ENCODE results near the gene ALKBH3. TPM values are rescaled to one million over a fixed set of nuclear protein-coding genes. Genes with fewer than 3 reads are reported as not detected.
A peak's percentile ranks its signal among the peaks of the same experiment; 100 is the strongest.

ALKBH3 gene
- total and polyA plus RNA-seq, 8 donors, result 25.7 to 113 (median 34.4) TPM

DNA sequence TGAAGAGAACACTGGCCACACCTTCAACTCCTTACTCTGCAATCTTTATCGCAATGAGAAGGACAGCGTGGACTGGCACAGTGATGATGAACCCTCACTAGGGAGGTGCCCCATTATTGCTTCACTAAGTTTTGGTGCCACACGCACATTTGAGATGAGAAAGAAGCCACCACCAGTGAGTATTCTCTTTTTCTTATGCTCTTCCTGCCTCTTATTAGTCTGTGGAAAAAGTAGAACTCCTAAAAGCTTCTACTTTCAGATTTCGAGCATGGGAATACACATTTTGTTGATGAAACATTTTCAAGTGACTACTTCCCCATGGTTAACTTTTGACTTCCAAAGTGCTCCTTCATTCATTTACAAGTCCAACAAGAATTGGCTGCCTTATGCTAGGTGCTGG, 20.9 kb downstream of the ALKBH3 start:
- Histone ChIP-seq H3K9me3 (no peaks in the 10 kb centered on the region), H3K4me1 (peaks cover 0 to 35% (median 29%) of the 10 kb centered on the region in 4 donors), H3K4me3 (no peak overlapping the region), H3K27ac (no peak overlapping the region), H3K27me3 (no peaks in the 10 kb centered on the region), H3K36me3 (peaks cover 25 to 66% (median 56%) of the 10 kb centered on the region in 4 donors)
- WGBS, 5 donors, result 91 to 96% (median 94%) methylated on average over 4 of the region's 4 CpGs
- no peak for TF ChIP-seq POLR2A (IDR thresholded peaks at IDR 0.05)
- no peak for DNase-seq
- intact Hi-C loops (cut with DNase I; ENCODE audit: low total_unique reads), result loop anchor here (5.0 kb wide), 1 partner anchor 46 kb away; no protein-coding TSS in a partner anchor

DNA sequence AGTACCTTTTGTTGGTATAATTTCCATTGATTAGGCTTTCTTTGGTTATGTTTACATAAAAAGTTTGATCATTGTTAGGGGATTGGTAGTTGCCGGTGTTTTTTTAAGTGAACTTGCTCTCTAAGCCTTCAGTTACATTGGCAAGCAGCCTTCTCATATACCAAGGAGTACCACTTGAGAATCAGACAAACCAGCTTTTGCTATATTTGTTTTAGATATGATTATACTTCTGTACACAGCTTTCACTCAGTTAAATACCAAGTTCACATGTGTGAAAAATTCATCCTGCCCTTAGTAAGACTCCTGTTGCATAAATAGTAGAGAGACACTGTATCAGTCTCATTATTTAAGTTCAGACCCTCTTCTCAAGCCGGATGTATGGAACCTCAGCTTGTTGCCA, 22.4 kb downstream of the ALKBH3 start:
- 33 to 58% (median 41%) methylated on average over 2 of the region's 2 CpGs for WGBS, 5 donors
- DNase-seq, result no peak
- H3K27me3 ChIP-seq, result no peaks in the 10 kb centered on the region
- peaks cover 19 to 58% (median 47%) of the 10 kb centered on the region in 4 donors for H3K36me3 ChIP-seq
- peak overlapping the region in 1 of 5 donors; percentile 38 for H3K27ac ChIP-seq
- peaks cover 0 to 35% (median 29%) of the 10 kb centered on the region in 4 donors for H3K4me1 ChIP-seq
- TF ChIP-seq, protein P1, sequence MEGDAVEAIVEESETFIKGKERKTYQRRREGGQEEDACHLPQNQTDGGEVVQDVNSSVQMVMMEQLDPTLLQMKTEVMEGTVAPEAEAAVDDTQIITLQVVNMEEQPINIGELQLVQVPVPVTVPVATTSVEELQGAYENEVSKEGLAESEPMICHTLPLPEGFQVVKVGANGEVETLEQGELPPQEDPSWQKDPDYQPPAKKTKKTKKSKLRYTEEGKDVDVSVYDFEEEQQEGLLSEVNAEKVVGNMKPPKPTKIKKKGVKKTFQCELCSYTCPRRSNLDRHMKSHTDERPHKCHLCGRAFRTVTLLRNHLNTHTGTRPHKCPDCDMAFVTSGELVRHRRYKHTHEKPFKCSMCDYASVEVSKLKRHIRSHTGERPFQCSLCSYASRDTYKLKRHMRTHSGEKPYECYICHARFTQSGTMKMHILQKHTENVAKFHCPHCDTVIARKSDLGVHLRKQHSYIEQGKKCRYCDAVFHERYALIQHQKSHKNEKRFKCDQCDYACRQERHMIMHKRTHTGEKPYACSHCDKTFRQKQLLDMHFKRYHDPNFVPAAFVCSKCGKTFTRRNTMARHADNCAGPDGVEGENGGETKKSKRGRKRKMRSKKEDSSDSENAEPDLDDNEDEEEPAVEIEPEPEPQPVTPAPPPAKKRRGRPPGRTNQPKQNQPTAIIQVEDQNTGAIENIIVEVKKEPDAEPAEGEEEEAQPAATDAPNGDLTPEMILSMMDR (IDR thresholded peaks at IDR 0.05), result no peak
- TF ChIP-seq POLR2A (IDR thresholded peaks at IDR 0.05), result no peak
- TF ChIP-seq EP300 (IDR thresholded peaks at IDR 0.05), result no peak
- TF ChIP-seq POLR2AphosphoS5 (IDR thresholded peaks at IDR 0.05), result no peak
- H3K4me3 ChIP-seq, result no peak overlapping the region
- no peaks in the 10 kb centered on the region for H3K9me3 ChIP-seq
- intact Hi-C loops (cut with DNase I; ENCODE audit: low total_unique reads), result loop anchor here (5.0 kb wide), 1 partner anchor 44 kb away; no protein-coding TSS in a partner anchor

DNA sequence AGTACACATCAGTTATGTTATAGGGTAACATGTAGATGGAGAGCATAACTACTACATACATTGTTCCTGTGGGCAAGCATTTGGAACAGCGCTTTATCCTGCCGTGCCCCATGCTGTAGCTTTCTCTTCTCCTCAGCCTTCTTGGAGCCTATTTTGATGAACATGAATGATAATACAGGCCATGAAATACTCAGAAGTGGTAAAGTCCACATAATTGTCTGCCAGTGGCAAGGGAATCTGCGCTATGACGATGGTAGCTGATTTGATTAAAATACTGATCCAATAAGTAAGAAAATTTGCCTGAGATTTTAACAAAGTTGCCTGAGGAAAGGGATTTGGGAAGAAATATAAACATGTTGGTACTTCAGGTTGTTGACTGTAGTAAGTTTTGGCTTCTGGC, 23.3 kb downstream of the ALKBH3 start:
- Histone ChIP-seq H3K36me3 (peaks cover 10 to 58% (median 46%) of the 10 kb centered on the region in 4 donors), H3K4me3 (no peak overlapping the region), H3K9me3 (no peaks in the 10 kb centered on the region), H3K4me1 (peaks cover 0 to 35% (median 29%) of the 10 kb centered on the region in 4 donors), H3K27me3 (no peaks in the 10 kb centered on the region), H3K27ac (peak overlapping the region in 2 of 5 donors; percentile 62 to 64)
- WGBS, 5 donors, result 81 to 93% (median 88%) methylated on average over 4 of the region's 4 CpGs
- intact Hi-C loops (cut with DNase I; ENCODE audit: low total_unique reads), result loop anchor here (5.0 kb wide), 1 partner anchor 43 kb away; no protein-coding TSS in a partner anchor
- DNase-seq, result no peak
- TF ChIP-seq POLR2AphosphoS5 (IDR thresholded peaks at IDR 0.05) (no peak), EP300 (IDR thresholded peaks at IDR 0.05) (no peak), POLR2A (IDR thresholded peaks at IDR 0.05) (no peak)
- TF ChIP-seq, protein P1 (IDR thresholded peaks at IDR 0.05), result no peak

- 58 to 67% (median 64%) methylated on average over 10 of the region's 10 CpGs for WGBS, 5 donors
- intact Hi-C loops (cut with DNase I; ENCODE audit: low total_unique reads), result loop anchor here (5.0 kb wide), 1 partner anchor 42 kb away; no protein-coding TSS in a partner anchor
- no peaks in the 10 kb centered on the region for H3K27me3 ChIP-seq
- peak in 1 of 2 donors; percentile 41 for DNase-seq
- H3K27ac ChIP-seq, result peak overlapping the region in 4 of 5 donors; percentile 28 to 64 (median 49)
- H3K9me3 ChIP-seq, result no peaks in the 10 kb centered on the region
- peaks cover 0 to 35% (median 29%) of the 10 kb centered on the region in 4 donors for H3K4me1 ChIP-seq
- peaks cover 3 to 59% (median 47%) of the 10 kb centered on the region in 4 donors for H3K36me3 ChIP-seq
- H3K4me3 ChIP-seq, result no peak overlapping the region
- TF ChIP-seq, protein P1 (IDR thresholded peaks at IDR 0.05), result no peak
- TF ChIP-seq POLR2AphosphoS5 (IDR thresholded peaks at IDR 0.05) (peak in 2 of 3 donors; percentile 4 to 42), POLR2A (IDR thresholded peaks at IDR 0.05) (no peak)
Observed at GRCh38 chr11:43904742-43905535, 24.3 kb downstream of the ALKBH3 start.

Data from stomach (tissue), 9 donors.